NCI-H226 (cell line): ENCODE data around the gene SLC30A2.

ENCODE experiments used
- DNase-seq: peaks from one replicate; pipeline ENCODE4 v3.0.0-alpha.2; 2015

Gene SLC30A2

GRCh38 chr1:26067432-26067911 is 21.6 kb upstream of the SLC30A2 start, which contains the start of gene TRIM63:
Gene TRIM63, minus strand, starts transcription at chr1:26067630. Its CDS starts 136 bp downstream, at chr1:26067494.
- no peak for DNase-seq

- DNase-seq: no peak
Observed at GRCh38 chr1:26066857-26067256, 20.9 kb upstream of the SLC30A2 start.

GRCh38 chr1:26066160-26066559 is 20.2 kb upstream of the SLC30A2 start:
- DNase-seq: no peak

- DNase-seq: no peak
Observed at GRCh38 chr1:26064553-26064952, 18.6 kb upstream of the SLC30A2 start.

GRCh38 chr1:26060832-26061574 is 15.1 kb upstream of the SLC30A2 start:
- DNase-seq: no peak

- no peak for DNase-seq
Observed at GRCh38 chr1:26059906-26060305, 14.0 kb upstream of the SLC30A2 start.

- no peak for DNase-seq
Observed at GRCh38 chr1:26058052-26058595, 12.2 kb upstream of the SLC30A2 start.

GRCh38 chr1:26057189-26057588 is 11.3 kb upstream of the SLC30A2 start:
- no peak for DNase-seq

- no peak for DNase-seq
Observed at GRCh38 chr1:26055041-26055440, 9.1 kb upstream of the SLC30A2 start.

GRCh38 chr1:26053718-26054560 is 8.0 kb upstream of the SLC30A2 start:
- no peak for DNase-seq

- no peak for DNase-seq
Observed at GRCh38 chr1:26050248-26050640, 4.3 kb upstream of the SLC30A2 start.

- DNase-seq: no peak
Observed at GRCh38 chr1:26049531-26050247, 3.8 kb upstream of the SLC30A2 start.

GRCh38 chr1:26047278-26047874 is 1.5 kb upstream of the SLC30A2 start:
- no peak for DNase-seq

GRCh38 chr1:26046246-26047095 is 553 bp upstream of the SLC30A2 start:
- no peak for DNase-seq

- DNase-seq: no peak
Observed at GRCh38 chr1:26044971-26045721, 772 bp downstream of the SLC30A2 start.

GRCh38 chr1:26044414-26044813 is 1.5 kb downstream of the SLC30A2 start:
- no peak for DNase-seq

- DNase-seq: no peak
Observed at GRCh38 chr1:26043765-26044164, 2.2 kb downstream of the SLC30A2 start.

GRCh38 chr1:26041978-26042377 is 3.9 kb downstream of the SLC30A2 start:
- no peak for DNase-seq

GRCh38 chr1:26041401-26041800 is 4.5 kb downstream of the SLC30A2 start:
- DNase-seq: no peak

GRCh38 chr1:26038904-26039303 is 7.0 kb downstream of the SLC30A2 start:
- DNase-seq: no peak

GRCh38 chr1:26038477-26038876 is 7.4 kb downstream of the SLC30A2 start:
- DNase-seq: no peak
